ENCODE data around the gene RREB1.

DNA sequence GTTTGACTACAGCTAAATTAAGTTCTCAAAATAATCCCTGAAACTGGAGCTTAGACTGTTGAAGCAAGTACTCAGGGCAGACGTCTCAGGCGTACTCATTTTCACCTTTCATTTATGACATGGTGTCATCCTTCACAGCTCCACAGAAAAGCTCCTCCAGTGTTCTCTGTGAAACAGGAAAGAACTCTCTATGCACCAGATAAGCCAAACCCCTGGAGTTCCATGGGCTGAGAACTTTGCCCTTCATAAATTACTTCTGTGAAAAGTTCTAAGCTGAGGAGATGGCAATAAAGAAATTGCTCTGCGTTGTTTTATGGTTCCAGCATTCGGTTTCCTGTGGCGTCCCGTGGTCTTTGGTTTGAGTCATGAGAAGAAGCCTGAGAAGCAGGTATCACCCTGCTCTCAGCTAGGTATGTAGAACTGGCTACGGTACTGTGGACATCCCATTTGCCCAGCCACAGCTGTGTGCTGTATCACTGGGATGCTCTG is 20.2 kb upstream of the RREB1 start:
- TF ChIP-seq EZH2 (IDR thresholded peaks at IDR 0.05; ENCODE audit: insufficient read depth, poor library complexity, severe bottlenecking) (no peak), EZH2phosphoT487 (IDR thresholded peaks at IDR 0.05; ENCODE audit: insufficient read depth, low read depth) (no peak)
